DMS114 treated with DMSO at 0.1 percent for 48 hours (cell line): Measurements from ENCODE around the gene PMVK.
"Not testable (repeated sequence)": the region's sequence is repeated elsewhere in the genome, so short reads cannot be mapped to it uniquely, and the experiment has no call there.

Experiments
- DNase-seq: peaks from one replicate; lab custom pipeline; 2025; ENCODE audit not compliant: unreplicated experiment; lab: John Stamatoyannopoulos, UW

The PMVK gene

DNA sequence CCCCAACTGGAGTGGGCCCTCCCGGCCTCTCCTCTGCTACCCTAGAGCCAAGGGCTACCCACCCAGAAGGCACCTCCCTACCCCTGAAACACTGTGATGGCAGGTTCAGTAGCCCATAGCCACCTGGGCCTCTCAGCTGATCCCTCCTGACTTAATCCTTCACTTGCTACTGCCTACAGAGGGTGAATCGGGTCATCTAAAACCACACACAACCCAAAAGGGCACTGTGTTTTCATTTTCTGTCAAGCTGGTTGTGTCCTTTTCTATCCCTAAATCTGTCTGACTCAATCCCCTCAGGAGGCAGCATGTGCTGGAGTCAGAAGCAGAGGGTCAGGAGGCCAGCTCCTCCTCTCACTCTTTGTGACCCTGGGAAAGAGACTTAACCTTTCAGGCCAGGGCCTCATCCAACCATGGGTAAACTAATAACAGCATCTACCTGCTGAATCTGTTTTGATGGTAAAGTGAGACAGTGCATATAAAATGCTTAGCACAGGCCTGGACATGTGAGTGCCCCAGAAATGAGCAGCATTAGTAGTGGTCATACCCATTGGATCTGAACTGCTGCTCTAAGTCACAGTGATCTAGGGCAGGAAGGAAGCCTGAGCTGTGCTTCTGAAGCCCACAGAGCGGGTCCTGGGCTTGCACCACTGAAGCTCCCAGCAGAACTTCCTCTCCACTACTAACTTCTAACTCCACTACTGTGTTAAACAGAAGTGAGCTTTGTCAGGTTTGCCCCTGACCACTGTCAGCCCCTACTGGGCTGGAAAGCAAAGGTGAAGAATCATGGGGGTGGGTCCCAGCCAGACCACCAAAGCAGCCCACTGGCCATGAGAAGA lies 11.0 kb downstream of the PMVK start:
- DNase-seq = no peak

DNA sequence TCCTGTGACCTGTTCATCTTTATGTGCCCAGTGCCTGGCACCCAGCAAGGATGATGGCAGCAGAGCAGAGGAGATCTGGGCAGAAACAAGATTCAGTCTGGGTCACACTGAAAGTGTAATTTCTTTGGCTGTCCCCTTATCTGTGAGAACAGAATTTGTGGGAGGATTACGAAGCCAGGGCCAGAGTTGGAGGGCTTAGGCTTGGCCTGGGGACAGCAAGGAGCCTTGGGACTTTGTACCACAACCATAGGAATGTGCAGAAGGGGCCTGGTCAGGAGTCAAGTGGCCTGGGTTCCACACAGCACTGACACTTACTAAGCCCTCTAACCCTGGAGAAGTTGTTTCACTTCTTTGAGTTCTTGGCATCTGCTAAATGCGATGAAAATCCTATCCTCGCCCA lies 12.8 kb downstream of the PMVK start:
- no peak for DNase-seq

DNA sequence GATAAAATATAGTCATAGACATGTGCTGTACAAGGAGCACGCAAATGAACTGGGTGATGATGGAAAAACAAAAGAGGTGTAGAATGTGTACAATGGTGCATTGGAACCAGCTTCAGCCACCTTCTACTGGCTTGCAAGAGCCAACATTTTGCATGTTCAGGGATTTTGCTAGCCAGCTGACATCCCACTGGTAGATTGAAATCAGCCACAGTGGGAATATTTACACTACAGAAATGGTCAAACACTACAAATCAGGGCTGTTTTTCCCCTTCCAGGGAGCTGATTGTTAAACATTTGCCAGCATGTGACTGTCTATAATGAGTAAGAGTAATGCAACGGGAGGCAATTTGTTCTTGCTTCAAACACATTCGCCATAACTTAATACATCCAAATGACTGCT lies 23.2 kb downstream of the PMVK start:
- DNase-seq = no peak

DNA sequence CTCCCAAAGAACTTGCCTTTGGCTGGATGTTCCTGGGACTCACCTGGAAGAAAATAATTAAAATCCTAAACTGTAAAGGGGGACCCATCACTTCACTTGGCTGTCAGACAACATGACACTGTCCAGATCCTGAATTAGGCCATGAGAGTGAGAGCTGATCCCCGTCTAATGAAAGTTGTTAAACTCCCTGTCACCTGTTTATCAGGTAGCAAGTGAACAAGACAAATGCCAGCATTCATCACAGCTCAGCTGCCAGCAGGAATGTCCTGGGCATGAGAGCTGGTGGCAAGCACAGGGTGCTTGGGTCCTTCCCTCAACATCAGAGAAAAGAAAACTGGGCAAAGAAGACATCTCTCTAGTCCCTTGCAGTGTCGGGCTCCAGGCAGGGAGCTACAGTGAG lies 23.8 kb downstream of the PMVK start:
- no peak for DNase-seq

DNA sequence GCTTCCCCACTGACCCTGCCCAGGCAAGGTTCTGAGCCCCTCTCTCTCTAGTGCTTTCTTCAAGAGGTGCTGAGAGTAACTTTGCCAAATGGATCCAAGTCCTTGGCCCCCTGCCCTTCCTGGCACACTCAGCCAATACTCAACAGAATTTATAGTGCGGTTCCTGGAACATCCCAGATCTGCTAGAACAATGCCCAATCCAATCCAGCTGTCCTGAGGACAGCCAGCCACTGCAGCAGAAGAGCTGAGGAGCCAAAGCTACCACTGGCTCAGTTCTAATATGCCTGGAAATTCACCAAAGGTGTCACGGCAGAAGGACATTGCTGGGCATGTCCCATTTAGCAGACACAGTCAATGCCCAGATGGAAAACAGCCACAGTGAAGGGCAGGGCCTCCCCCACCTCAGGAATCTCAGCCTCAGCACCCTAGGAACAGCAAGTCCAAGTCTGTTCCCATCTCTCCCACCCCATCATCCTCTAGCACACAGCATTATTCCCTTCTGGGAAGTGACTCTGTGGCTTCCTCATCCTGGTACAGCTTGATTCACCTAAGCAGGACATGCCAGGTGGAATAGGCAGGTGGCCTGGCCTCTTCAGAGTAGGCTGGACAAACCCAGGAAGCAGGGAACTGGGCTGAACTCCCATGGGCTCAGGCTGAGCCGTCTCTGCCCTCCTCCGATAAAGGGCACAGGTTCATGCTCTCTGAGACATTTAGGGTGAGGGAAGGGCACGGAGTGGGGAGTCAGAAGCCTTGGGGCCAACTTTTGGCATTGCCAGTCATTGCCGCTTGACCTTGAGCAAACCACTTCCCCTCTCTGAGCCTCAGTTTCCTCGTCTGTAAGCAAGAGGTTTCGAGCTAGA lies 24.6 kb downstream of the PMVK start:
- DNase-seq = no peak

DNA sequence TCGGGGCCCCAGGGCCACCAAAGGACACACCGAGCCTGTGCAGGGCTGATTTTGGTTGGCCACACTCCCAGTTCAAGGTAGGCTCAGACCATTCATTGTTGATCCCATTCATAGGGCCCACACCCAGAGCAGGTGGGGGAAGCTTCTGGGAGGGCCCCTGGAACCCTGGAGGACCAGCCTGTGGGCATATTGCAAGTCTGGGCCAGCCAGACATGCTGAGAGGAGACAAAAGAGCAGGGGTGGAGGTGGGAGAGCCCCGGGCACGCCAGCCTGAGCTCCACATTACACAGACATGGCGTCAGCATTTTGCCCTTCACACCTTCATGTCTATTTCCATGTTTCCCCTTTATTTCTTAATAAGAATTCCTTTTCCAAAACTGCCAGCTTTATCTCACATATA lies 25.7 kb downstream of the PMVK start:
- DNase-seq = no peak

DNA sequence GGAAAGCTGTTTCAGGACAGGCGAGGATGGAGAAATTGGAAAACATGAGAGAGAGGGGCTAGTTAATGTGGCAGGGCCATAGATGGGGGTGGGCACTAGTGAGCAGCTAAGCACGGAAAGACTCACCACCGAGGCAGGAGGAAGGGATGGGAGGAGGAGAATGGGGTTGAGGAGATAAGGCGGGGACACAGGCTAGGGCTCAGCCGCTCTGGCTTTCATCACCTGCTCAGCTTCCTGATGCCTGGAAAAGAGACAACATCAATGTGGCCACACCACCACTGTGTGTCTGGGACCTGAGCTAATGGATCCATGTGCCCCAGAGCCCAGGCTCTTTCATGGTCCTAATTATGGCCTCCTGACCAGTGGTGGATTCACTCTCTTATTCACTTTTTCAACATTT lies 27.6 kb downstream of the PMVK start:
- no peak for DNase-seq

DNA sequence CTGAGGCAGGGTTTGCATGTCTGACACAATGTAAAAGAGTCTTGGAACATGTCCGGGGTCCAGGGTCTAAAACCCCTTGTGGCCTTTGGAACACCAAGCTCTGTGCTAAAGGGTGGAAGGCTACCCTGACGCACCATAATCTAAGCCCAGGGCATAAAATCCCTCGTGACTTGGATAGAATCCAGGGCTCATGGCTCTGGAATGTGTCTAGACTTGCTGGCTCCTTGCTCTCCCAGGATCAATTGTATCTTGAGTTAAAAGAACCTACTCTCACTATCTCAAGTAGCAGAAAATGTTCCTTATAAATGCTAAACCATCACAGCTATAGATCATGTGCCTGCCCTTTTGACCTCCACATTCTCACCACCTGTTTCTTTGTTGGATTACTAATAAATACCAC lies 28.4 kb downstream of the PMVK start:
- DNase-seq = not testable (repeated sequence)

DNA sequence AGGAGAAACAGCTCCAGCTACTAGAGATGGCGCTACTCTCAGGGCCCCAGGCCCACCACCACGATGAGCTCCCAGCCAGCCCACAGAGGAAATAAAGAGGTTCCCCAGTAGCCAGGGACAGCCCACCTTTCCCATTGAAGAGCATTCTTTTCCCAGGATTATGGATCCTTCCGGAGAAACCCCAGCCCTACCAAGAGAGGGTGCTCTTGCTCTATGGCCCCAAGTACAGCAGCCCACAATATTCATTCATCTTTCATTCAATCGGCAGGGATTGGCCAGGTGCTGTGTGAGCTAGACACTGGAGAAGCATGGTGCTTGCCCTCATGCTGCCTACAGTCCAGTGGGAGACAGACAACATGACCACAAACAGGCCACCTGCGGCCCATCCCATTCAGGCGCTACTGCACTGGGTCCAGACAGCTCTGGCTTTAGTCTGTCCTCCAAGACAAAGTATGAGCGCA lies 29.9 kb downstream of the PMVK start:
- DNase-seq = no peak

DNA sequence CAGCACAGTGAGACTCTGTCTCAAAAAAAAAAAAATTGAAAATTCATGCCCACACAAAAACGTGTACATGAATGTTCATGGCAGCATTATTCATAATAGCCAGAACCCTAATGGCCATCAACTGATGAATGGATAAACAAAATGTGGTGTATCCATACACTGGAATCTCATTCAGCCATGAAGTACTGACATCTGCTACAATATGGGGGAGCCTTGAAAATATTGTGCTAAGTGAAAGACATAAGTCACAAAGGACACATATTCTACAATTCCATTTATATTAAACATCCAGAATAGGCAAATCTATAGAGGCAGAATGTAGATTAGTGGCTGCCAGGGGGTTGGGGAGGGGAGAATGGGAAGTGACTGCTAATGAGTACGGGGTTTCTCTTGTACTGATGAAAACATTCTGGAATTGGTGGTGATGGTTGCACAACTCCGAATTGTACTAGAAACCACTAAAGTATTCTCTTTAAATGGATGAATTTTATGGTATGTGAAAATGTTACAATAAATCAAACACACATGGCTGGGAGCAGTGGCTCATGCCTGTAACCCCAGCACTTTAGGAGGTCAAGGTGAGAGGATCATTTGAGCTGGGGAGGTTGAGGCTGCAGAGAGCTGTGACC lies 33.5 kb downstream of the PMVK start:
- DNase-seq = no peak

DNA sequence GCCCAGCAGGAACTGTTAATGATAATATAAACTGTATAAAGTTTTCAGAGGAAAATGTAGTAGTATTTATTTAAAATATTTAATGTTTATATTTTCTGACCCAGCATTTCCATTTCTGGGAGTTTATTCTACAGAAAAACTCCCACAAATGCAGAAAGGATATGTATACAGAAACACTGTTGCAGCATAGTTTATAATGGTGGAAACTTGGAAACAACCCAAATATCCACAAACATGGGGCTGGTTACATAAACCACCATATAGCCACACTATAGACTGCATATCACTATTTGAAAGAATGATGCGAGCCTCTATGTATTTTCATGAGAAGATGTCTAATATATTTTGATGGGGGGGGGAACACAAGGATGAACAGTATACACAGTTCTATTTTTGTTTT lies 34.9 kb downstream of the PMVK start:
- DNase-seq = no peak

DNA sequence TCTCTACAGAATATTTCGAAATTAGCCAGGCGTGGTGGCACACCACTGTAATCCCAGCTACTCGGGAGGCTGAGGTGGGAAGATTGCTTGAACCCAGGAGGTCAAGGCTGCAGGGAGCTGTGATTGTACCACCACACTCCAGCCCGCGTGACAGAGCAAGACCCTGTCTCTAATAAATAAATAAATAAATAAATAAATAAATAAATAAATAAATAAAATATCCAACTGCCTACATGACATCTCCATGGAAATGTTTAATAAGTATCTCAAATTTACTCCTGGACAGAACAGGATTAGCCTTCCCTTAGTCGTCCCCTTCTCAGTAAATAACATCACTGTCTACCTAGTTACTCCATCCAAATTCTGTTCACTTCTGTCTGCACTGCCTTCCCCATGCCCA lies 37.5 kb downstream of the PMVK start:
- DNase-seq = no peak

DNA sequence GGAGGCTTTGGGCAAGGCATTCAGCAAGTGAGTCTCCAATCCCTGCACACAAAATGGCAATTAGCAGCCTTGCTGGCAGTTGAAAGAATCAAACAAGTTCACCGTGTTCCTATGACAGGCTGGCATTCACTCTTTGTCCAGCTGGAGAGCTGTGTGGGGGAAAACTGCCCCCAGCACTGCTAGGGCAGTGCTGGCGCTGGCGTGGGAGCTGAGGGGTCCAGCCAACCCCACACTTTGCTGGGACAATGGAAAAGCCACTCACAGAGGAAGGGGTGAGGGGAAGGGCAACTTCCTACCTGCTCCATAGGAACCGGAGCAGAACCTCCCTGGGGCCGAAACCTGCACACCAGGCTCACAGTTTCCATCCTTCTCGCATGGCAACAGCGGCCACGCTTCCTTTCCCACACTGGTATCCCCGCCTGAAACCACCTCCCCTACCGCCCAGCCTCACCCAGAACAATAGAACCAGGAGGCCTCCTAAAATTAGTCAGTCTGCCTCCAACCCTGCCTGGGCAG lies 39.7 kb downstream of the PMVK start:
- DNase-seq = no peak

DNA sequence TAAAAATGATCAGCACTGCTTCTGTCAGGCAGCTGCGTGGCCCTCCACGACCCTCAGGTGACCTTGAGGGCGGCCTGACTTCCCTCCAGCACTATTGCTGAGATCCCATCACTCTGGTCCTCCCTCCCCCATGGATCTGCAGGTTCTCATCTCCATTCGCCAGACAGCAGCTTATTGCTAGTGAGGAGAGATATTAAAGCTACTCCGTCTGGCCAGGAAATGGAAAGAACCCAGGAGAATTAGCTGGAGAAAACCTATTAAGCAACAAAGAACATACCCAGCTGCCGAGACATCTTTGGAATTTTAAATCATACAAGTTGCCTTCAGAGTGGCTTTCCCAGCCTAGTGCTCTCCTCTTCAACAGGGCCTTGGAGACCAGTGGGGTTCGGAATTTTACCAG lies 40.7 kb downstream of the PMVK start:
- DNase-seq = no peak

DNA sequence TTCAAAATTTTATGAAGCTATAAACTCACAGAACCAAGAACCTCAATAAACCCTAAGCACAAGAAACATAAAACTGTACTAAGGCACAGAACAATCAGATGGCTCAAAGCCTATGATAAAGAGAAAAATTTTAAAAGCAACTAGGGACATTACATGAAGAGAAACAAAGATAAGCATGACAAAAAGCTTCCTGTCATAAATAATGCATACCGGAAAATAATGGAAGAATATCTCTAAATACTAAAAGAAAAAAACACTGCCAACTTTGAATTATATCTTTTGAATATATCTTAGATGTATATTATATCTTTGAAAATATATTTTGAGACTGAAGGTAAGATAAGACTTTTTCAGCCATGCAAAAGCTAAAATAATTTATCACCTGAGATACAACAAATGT lies 45.1 kb downstream of the PMVK start:
- no peak for DNase-seq

DNA sequence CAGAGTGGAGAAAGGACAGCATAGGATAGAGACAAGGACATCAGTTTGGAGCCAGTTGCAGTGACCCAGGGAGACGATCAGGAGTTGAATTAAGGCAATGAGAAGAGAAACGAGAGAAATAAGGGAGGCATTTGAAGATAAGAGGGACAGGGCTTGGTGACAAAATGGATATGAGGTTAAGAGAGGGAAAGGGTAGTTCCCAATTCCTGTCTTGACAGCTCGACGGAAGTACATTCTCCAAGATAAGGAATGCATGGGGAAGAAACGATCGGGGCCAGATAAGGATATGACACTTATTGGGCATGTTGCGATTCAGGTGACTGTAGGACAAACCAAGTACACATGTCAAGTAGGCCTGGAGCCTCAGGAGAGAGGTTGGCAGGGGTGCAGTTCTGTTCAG lies 47.8 kb downstream of the PMVK start:
- no peak for DNase-seq

DNA sequence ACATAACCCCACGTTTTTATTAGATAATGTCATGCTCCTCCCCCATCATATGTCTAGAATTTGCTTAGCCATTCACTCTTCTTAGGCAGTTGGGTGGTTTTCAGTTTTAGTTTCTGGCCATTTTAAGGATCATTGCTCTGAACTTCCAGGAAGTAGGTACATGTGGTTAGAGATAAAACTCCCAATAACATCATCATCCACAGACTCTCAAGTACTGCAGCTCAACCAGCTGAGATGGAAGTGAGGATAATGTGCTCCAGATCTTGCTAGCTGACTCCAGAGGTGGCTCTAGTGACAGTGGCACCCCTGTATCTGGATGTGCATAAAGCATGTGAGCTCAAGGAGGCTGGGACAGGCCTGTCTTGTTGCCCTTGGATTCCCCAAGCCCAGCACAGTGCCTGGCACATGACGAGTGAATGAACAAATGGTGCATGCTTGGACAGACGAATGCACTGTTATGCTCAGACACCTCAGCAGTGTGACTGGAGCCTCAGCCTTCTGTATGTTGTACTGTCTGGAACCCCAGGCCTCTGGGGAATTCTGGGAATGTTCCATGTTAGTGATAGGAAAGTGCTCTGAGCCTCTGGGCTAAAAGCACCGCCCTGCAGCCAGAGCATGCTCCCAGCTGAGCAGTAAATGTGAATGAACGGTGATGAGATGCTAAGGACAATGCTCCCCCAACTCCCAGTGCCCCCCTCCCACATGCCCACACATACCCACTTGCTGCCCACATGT lies 50.1 kb downstream of the PMVK start:
- no peak for DNase-seq

DNA sequence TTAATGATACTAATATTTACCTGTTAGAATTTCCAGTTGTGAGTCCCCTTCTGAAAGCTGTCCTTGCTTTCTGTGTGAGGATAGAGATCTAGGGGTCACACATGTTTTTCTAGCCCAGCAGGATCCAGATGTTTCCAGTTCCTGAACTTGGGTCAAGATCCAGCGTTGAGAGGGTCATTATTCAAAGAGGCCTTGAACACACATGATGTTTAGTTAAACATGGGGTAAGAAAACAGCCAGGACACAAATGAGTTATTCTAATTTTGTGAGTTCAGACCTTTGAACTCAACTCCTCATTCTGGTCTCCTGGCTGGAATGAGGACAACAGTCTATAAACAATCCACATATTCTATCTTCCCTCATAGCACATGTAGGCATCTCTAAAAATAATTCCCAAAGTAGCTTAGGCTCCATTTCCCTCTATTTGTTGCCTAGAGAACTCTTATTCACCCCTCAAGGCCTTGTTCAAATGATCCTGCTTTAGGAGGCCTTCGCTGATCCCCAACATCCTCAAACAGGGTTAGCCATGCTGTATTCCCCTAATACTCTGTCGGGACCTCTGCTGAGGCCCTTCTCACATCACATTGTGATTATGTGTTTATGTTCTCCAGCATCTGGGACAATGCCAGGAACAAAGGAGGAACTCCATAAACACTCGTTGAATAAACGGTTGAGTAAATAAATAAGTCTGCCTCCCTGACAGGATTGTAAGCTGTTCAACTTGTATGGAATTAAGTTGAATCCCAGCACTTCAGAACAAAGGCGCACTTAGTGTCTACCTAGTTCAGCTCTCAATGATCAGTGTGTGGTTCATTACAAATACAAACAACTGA lies 51.4 kb downstream of the PMVK start:
- DNase-seq = no peak

DNA sequence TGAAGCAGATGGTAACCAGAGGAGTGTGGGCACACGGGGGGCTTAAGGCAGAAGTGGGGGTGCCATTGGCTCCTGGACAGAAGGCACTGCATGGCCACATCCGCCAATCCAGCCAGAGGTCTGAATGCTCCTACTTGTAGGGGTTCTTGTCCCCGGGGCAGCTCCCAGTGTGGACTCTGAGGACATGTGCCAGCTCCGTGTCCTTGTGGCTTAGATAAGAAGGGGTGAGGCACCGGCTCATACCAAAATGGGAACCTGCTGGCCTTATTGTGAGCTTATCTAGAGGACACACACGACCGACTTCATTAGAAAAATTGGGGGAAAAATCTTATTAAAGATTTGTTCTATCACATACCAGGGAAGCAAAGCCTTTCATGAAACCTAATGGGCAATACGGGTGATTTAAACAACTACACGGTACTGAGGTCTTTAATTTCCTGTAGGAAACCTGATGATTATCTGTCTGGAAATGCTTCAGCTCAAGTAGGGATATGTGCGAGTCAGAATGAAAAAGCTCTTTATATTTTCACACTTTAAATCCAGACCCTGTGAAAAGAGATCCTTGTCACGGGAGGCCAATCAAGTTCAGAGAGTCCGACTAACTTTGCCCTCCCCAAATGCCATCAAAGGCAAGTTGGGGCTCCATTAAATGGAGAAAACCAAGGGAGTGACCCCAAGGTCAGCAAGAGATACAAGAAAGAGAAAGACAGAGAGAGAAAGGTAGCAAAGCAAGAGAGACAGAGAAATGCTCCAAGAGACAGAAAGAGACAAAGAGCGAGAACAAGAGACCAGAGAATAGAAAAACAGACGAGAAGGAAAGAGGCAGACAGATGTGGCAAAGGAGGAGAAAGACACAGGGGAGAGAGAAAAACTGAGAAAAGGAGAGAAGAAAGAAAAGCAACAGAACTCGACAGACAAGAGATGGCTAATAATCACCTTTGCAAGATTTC lies 52.3 kb downstream of the PMVK start:
- DNase-seq = no peak
